ENCODE measurements around the gene MOSPD2.

The MOSPD2 gene

DNA sequence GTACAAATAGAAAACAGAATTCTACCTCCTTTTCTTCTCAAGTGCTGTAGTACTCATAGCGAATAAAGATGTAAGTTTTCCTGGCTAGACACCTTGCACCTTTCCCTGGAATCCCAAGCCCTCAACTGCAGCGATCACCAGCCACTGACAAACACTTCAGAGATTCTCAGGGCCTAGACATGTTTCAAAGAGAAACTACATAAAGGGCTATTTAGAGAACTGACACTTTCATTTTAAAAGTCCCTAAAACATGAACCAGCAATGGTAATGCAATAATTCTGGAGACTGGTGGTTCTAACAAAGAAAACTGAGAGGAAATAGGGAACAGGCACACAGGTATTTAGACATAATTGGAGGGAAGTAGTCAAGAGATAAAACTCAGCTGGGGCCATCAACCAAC, 36.1 kb upstream of the MOSPD2 start:
- H3K36me3 Mint-ChIP-seq (ENCODE audit: low read depth) = peaks cover 19% of the 10 kb centered on the region
- no peak for DNase-seq
- no peaks in the 10 kb centered on the region for H3K27me3 Mint-ChIP-seq (ENCODE audit: low read depth, poor library complexity)
- no peaks in the 10 kb centered on the region for H3K4me1 Mint-ChIP-seq
- no peak for TF ChIP-seq CTCF (IDR thresholded peaks at IDR 0.05)
- peaks cover 26% of the 10 kb centered on the region for H3K9me3 Mint-ChIP-seq
- H3K4me3 Mint-ChIP-seq = no peak overlapping the region
- no peak overlapping the region for H3K27ac Mint-ChIP-seq

- H3K4me1 Mint-ChIP-seq = no peaks in the 10 kb centered on the region
- DNase-seq = no peak
- no peak for TF ChIP-seq CTCF (IDR thresholded peaks at IDR 0.05)
- H3K9me3 Mint-ChIP-seq = peaks cover 10% of the 10 kb centered on the region
- H3K36me3 Mint-ChIP-seq (ENCODE audit: low read depth) = peaks cover 15% of the 10 kb centered on the region
- no peak overlapping the region for H3K27ac Mint-ChIP-seq
- no peaks in the 10 kb centered on the region for H3K27me3 Mint-ChIP-seq (ENCODE audit: low read depth, poor library complexity)
- H3K4me3 Mint-ChIP-seq = no peak overlapping the region
Measured at GRCh38 chrX:14843666-14844065, 29.6 kb upstream of the MOSPD2 start.

- no peak for TF ChIP-seq CTCF (IDR thresholded peaks at IDR 0.05)
- H3K36me3 Mint-ChIP-seq (ENCODE audit: low read depth) = peaks cover 34% of the 10 kb centered on the region
- no peaks in the 10 kb centered on the region for H3K27me3 Mint-ChIP-seq (ENCODE audit: low read depth, poor library complexity)
- H3K4me3 Mint-ChIP-seq = no peak overlapping the region
- H3K27ac Mint-ChIP-seq = no peak overlapping the region
- no peak for DNase-seq
- H3K4me1 Mint-ChIP-seq = no peaks in the 10 kb centered on the region
- H3K9me3 Mint-ChIP-seq = peaks cover 21% of the 10 kb centered on the region
Measured at GRCh38 chrX:14851526-14851925, 21.7 kb upstream of the MOSPD2 start.

DNA sequence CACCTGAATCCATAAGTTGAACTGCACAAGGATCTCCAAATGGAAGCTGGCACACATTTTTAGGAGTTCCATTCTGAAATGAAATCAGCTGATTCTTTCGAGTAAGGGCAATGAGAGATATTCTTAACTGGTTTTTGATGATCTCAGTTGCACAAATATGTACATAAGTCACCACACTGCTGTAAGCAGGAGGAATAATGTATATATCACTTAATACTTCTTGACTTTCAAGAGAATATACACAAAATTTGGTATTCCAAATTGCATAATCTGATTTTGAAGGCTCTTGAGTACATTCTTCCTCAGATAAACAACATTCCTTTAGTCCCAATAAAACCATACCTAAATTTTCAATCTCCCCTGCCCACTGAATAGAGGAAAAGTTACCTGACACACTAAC, 8.6 kb upstream of the MOSPD2 start:
- Mint-ChIP-seq H3K4me1 (no peaks in the 10 kb centered on the region), H3K36me3 (ENCODE audit: low read depth) (peaks cover 35% of the 10 kb centered on the region), H3K27me3 (ENCODE audit: low read depth, poor library complexity) (peaks cover 2% of the 10 kb centered on the region), H3K4me3 (no peak overlapping the region), H3K27ac (no peak overlapping the region), H3K9me3 (peaks cover 36% of the 10 kb centered on the region)
- no peak for DNase-seq
- no peak for TF ChIP-seq CTCF (IDR thresholded peaks at IDR 0.05)

DNA sequence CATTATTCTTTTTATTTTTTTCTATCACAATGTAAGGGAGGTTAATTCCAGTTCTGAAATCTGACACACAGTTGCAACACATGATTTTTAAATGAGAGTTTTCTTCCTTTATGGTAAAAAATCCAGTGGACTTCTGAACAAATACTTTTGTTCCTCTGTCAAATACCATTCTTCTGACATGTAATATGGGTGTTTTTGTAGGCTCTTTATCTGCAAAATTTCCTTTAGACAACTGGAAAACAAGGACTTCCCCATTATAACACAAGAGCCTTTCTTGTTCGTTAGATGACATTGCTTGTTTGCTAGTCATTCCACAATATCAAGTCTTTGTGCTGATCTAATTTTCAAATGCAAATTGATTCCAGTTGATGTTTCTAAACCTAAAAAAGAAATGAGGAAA, 8.0 kb upstream of the MOSPD2 start:
- no peak overlapping the region for H3K4me3 Mint-ChIP-seq
- no peaks in the 10 kb centered on the region for H3K4me1 Mint-ChIP-seq
- H3K27ac Mint-ChIP-seq = no peak overlapping the region
- H3K36me3 Mint-ChIP-seq (ENCODE audit: low read depth) = peaks cover 36% of the 10 kb centered on the region
- peaks cover 37% of the 10 kb centered on the region for H3K9me3 Mint-ChIP-seq
- H3K27me3 Mint-ChIP-seq (ENCODE audit: low read depth, poor library complexity) = peaks cover 2% of the 10 kb centered on the region
- DNase-seq = no peak
- no peak for TF ChIP-seq CTCF (IDR thresholded peaks at IDR 0.05)

- no peak overlapping the region for H3K27ac Mint-ChIP-seq
- peak overlapping the region; percentile 81 for H3K4me3 Mint-ChIP-seq
Measured at GRCh38 chrX:14871767-14872166, 1.5 kb upstream of the MOSPD2 start.

More at GRCh38 chrX:14871767-14872166, 1.5 kb upstream of the MOSPD2 start:
- Mint-ChIP-seq H3K36me3 (ENCODE audit: low read depth) (peaks cover 33% of the 10 kb centered on the region), H3K4me1 (peaks cover 14% of the 10 kb centered on the region), H3K9me3 (peaks cover 50% of the 10 kb centered on the region), H3K27me3 (ENCODE audit: low read depth, poor library complexity) (no peaks in the 10 kb centered on the region)
- no peak for TF ChIP-seq CTCF (IDR thresholded peaks at IDR 0.05)
- DNase-seq = no peak

Measured in nephron progenitor cell (in vitro differentiated cells).